ENCODE data around the gene DMAC2. TPM values are rescaled to one million over a fixed set of nuclear protein-coding genes. Genes with fewer than 3 reads are reported as not detected.
A peak's percentile ranks its signal among the peaks of the same experiment; 100 is the strongest.
"Not testable (repeated sequence)": the region's sequence is repeated elsewhere in the genome, so short reads cannot be mapped to it uniquely, and the experiment has no call there.

The DMAC2 gene
- total RNA-seq, 1 experiment from 2014 or later, result 77.6 TPM

GRCh38 chr19:41439441-41440222, at the start of gene DMAC2 (continued):
- TF ChIP-seq ZNF512 (CRISPR knock-in tag; IDR thresholded peaks at IDR 0.05; ENCODE audit: borderline replicate concordance) (no peak), OVOL2 (CRISPR knock-in tag; IDR thresholded peaks at IDR 0.05; ENCODE audit: borderline replicate concordance) (no peak), GABPB1 (CRISPR knock-in tag; IDR thresholded peaks at IDR 0.05) (peak; percentile 66; the same call in 1 of the 2 replicates), TP53 (CRISPR knock-in tag; IDR thresholded peaks at IDR 0.05) (no peak), NFYB (CRISPR knock-in tag; conservative IDR thresholded peaks at IDR 0.05; ENCODE audit: low read depth) (peak; percentile 58), FOXP1 (CRISPR knock-in tag; IDR thresholded peaks at IDR 0.05; ENCODE audit: borderline replicate concordance) (no peak), TCF7 (CRISPR knock-in tag; IDR thresholded peaks at IDR 0.05; ENCODE audit: low read depth) (no peak), ZNF532 (CRISPR knock-in tag; IDR thresholded peaks at IDR 0.05; ENCODE audit: borderline replicate concordance) (no peak), CREM (CRISPR knock-in tag; IDR thresholded peaks at IDR 0.05) (0 out of 2 replicates have a peak, but pooled peaks have one; percentile 42), NR2C2 (CRISPR knock-in tag; IDR thresholded peaks at IDR 0.05) (no peak), ZNF121 (CRISPR knock-in tag; IDR thresholded peaks at IDR 0.05) (no peak), CREB1 (CRISPR knock-in tag; IDR thresholded peaks at IDR 0.05) (no peak), FOXK1 (CRISPR knock-in tag; IDR thresholded peaks at IDR 0.05) (peak; percentile 35; the same call in 1 of the 2 replicates), MAX (CRISPR knock-in tag; IDR thresholded peaks at IDR 0.05) (peak; percentile 53; the same call in 1 of the 2 replicates), ETV6 (CRISPR knock-in tag; IDR thresholded peaks at IDR 0.05) (peak; percentile 58; the same call in 1 of the 2 replicates), SP1 (CRISPR knock-in tag; conservative IDR thresholded peaks at IDR 0.05) (peak; percentile 85), CTCF (IDR thresholded peaks at IDR 0.05) (no peak), ZSCAN18 (CRISPR knock-in tag; IDR thresholded peaks at IDR 0.05) (no peak), TEAD4 (CRISPR knock-in tag; IDR thresholded peaks at IDR 0.05) (0 out of 2 replicates have a peak, but pooled peaks have one; percentile 56), ZMAT4 (CRISPR knock-in tag; IDR thresholded peaks at IDR 0.05) (no peak), ELF4 (CRISPR knock-in tag; IDR thresholded peaks at IDR 0.05; ENCODE audit: low read depth) (no peak), ZNF416 (CRISPR knock-in tag; IDR thresholded peaks at IDR 0.05) (no peak)

GRCh38 chr19:41486953-41487352, 47.2 kb upstream of the DMAC2 start:
- DNase-seq (ENCODE audit: low spot score); H3K4me3 Mint-ChIP-seq; H3K27ac Mint-ChIP-seq; ATAC-seq; POLR2A ChIA-PET; H3K36me3 Mint-ChIP-seq; CTCF ChIA-PET; H3K4me1 Mint-ChIP-seq: not testable (repeated sequence)
- Mint-ChIP-seq H3K27me3 (ENCODE audit: low read depth) (peaks cover 67% of the 10 kb centered on the region), H3K9me3 (peaks cover 42% of the 10 kb centered on the region)
